IPS-18c (cell line): Measurements from ENCODE around the gene TNF.
A peak's percentile ranks its signal among the peaks of the same experiment; 100 is the strongest.

Experiments used
- H3K4me3 ChIP-seq: 2 replicates; pipeline ENCODE4 v1.7.0; 2013; ENCODE audit warnings: low read depth, mild to moderate bottlenecking, low read length, moderate library complexity; ENCODE audit not compliant: insufficient read depth
- H3K9me3 ChIP-seq: one replicate; pipeline ENCODE4 v1.6.1; 2013; ENCODE audit warnings: mild to moderate bottlenecking, low read length, moderate library complexity; ENCODE audit not compliant: control insufficient read depth, insufficient read depth

TNF gene

GRCh38 chr6:31575335-31575901 lies at the start of gene TNF:
TSS of gene TNF (plus strand) at chr6:31575565. CDS start at chr6:31575742, 177 bp downstream.
- H3K9me3 ChIP-seq, result no peaks in the 10 kb centered on the region
- H3K4me3 ChIP-seq, result no peak within 1 kb of the TSS

GRCh38 chr6:31525932-31526591 lies 49.3 kb upstream of the TNF start:
- Histone ChIP-seq H3K4me3 (no peak overlapping the region), H3K9me3 (no peaks in the 10 kb centered on the region)

DNA sequence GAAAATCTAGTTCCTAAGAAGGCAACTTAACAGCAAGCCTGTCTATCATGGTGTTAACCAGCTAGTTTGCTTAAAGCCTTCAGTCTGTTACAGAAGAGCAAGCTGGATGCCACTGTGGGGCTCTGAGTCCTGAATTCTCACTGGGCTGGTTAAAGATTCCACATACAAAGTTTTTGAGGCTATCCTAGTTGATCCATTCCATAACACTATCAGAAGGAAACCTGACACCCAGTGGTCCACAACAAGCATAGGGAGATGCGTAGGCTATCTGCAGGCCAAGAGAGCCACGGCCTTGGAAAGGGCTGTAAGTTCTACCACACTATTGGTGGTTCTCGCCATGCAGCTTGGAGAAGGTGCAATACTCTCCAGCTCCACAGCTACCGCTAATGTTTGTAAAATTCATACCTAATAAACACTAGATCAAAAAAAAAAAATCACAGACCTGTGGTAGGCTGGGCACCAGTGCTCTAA lies 47.0 kb upstream of the TNF start:
- H3K4me3 ChIP-seq, result no peak overlapping the region
- no peaks in the 10 kb centered on the region for H3K9me3 ChIP-seq

DNA sequence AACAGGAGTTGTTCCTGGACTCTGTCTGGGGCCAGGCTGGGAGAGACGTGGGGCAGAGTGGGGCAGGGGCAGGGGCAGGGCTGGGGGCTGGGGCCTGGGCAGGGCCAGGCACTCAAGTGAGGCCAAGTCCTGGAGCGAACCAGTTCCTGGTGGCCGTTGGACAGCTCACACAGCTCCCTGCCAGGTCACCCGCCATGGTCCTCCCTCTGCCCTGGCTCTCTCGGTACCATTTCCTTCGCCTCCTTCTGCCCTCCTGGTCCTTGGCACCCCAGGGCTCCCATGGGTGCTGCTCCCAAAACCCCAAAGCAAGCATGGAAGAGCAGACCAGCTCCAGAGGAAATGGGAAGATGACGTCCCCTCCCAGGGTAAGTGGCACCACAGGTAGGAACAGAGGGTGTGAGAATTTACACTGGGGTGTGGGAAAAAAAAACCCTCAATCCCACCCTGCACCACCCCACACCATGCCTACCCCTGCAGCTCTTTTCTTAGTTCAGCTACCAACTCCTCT lies 46.5 kb upstream of the TNF start, which contains the start of gene MCCD1:
Gene MCCD1 (plus strand): TSS at position 142 of the 508 bp plus-strand sequence. CDS start 53 bp downstream, at position 195.
- no peaks in the 10 kb centered on the region for H3K9me3 ChIP-seq
- no peak within 1 kb of the TSS for H3K4me3 ChIP-seq

GRCh38 chr6:31529329-31530150 lies 45.8 kb upstream of the TNF start:
- no peak overlapping the region for H3K4me3 ChIP-seq

DNA sequence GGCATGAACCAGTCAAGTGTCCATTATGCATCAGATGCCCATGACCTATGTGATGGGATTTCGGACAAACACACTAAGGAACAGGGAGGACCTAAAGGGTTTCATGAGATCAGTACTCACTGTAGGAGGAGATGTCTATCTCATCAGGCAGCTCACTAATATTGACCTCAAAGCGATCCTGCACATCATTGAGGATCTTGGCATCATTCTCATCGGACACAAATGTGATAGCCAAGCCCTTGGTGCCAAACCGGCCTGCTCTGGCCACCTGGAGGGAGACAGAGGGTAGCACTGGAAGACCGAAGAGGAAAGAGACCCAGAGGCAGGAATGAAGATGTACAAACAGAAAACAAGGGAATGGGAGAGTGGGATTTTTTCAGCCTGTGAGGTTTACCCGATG lies 44.7 kb upstream of the TNF start:
- Histone ChIP-seq H3K4me3 (no peak overlapping the region), H3K9me3 (peaks cover 2% of the 10 kb centered on the region)

More at GRCh38 chr6:31529329-31530150, 45.8 kb upstream of the TNF start:
- peaks cover 2% of the 10 kb centered on the region for H3K9me3 ChIP-seq

GRCh38 chr6:31531162-31531561 lies 44.2 kb upstream of the TNF start:
- H3K9me3 ChIP-seq, result peaks cover 2% of the 10 kb centered on the region
- H3K4me3 ChIP-seq, result no peak overlapping the region

GRCh38 chr6:31531771-31532643 lies 43.4 kb upstream of the TNF start:
- no peak overlapping the region for H3K4me3 ChIP-seq
- H3K9me3 ChIP-seq, result peaks cover 2% of the 10 kb centered on the region

DNA sequence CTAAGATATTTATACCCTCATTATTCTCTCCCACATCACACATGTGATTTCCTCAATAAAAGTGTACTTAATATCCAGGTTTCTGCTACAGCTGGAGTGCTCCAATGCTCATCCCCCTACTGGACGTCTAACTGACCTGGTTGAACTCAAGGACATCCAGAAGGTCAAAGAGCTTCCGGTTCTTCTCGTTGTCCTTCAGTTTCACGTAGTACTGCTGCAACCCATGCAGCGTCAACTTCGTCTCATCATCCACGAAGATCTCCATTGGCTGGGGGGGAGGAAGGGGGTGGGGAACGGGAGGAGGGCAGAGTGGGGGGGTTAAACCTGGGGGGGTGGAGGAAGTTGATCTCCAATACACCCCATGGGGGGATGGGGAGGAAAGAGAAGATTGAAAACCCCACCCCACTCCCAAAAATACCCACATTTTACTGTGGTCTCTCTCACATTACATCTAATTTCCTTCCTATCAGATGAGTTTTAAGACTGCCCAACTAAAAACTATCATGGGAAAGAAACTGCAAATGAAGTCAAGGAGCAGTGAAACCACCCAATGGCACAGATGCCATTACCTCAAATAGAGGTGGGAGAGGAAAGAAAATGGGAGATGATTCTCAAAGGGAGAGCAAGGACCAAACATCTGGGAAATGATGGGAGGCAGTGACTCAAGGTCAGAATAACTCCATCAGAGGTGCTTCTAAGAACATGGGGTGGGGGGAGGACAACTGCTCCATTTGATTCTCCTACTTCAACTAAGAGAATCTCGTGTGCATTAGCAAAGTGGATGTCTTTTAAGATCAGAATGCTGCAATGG lies 42.5 kb upstream of the TNF start:
- no peak overlapping the region for H3K4me3 ChIP-seq
- H3K9me3 ChIP-seq, result peaks cover 2% of the 10 kb centered on the region

GRCh38 chr6:31533455-31533841 lies 41.9 kb upstream of the TNF start:
- Histone ChIP-seq H3K4me3 (no peak overlapping the region), H3K9me3 (peaks cover 2% of the 10 kb centered on the region)

DNA sequence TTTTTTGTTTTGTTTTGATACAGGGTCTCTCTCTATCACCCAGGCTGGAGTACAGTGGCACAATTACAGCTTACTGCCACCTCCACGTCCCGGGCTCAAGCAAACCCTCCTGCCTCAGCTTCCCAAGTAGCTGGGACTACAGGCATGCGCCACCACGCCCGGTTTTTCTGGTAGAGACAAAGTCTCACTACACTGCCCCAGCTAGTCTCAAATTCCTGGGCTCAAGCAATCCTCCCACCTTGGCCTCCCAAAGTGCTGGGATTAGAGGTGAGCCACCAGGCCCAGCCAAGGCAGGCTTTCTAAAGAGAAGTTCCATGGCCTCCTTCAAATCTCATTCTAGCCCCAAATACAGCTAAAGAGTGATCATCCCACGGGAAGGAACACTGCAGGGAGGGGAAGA lies 41.4 kb upstream of the TNF start:
- H3K4me3 ChIP-seq, result no peak overlapping the region
- peaks cover 2% of the 10 kb centered on the region for H3K9me3 ChIP-seq

DNA sequence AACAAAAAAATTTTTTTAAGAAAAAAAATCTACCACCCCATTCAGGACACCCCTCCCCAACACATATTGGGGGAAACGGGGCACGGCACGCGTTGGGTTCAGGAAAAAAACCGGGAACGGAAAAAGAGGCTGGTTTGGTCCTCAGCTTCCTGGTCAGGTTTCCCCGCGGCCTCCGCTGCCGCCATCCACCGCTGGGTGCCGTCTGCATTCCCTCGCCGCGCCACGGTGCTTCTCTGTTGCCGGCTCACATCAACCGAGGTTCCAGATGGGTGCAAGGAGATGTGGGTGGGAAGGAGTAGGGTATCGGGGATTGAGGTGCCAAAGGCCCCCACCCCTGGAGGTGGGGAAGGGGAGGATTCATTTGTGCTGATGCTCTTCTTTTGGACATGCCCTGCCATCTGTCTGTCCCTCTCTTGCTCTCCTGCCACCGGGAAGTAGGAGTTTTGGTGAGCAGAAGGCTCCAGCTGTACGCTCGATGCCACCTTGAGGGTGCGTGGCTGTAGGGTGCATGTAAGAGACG lies 40.8 kb upstream of the TNF start:
- Histone ChIP-seq H3K9me3 (peaks cover 2% of the 10 kb centered on the region), H3K4me3 (no peak overlapping the region)

- Histone ChIP-seq H3K9me3 (peaks cover 2% of the 10 kb centered on the region), H3K4me3 (no peak overlapping the region)
Observed at GRCh38 chr6:31535538-31536324, 39.6 kb upstream of the TNF start.

GRCh38 chr6:31538805-31539400 lies 36.5 kb upstream of the TNF start:
- peak overlapping the region; percentile 26 for H3K4me3 ChIP-seq

GRCh38 chr6:31540640-31541039 lies 34.7 kb upstream of the TNF start:
- Histone ChIP-seq H3K9me3 (no peaks in the 10 kb centered on the region), H3K4me3 (peak overlapping the region; percentile 86)

More at GRCh38 chr6:31538805-31539400, 36.5 kb upstream of the TNF start:
- H3K9me3 ChIP-seq, result peaks cover 2% of the 10 kb centered on the region
